Astrocyte (in vitro differentiated cells and primary cell): ENCODE results near the gene BRIX1. TPM values are rescaled to one million over a fixed set of nuclear protein-coding genes. Genes with fewer than 3 reads are reported as not detected.

Experiments
- DNase-seq: peaks from one replicate; pipeline ENCODE4 v3.0.0-alpha.2; 2010; ENCODE audit warnings: low read depth
- FAIRE-seq: peaks from 2 replicates; lab custom pipeline; 2011; peaks lifted over from hg19 to GRCh38; lab: Jason Lieb, UNC
- H2AFZ ChIP-seq: 2 replicates; pipeline ENCODE4 v1.6.0; 2012; ENCODE audit warnings: low read depth, low read length, inconsistent platforms
- H3K27ac ChIP-seq: 2 replicates; pipeline ENCODE4 v1.5.1; 2011; ENCODE audit warnings: low read depth, low read length, inconsistent platforms
- H3K27me3 ChIP-seq: 2 replicates; pipeline ENCODE4 v1.6.0; 2011; ENCODE audit warnings: low read length, inconsistent platforms; ENCODE audit not compliant: insufficient read depth
- H3K36me3 ChIP-seq: 2 replicates; pipeline ENCODE4 v1.5.1; 2011; ENCODE audit warnings: low read length, inconsistent platforms; ENCODE audit not compliant: insufficient read depth
- H3K4me1 ChIP-seq: 2 replicates; pipeline ENCODE4 v1.5.1; 2011; ENCODE audit warnings: low read length, inconsistent platforms; ENCODE audit not compliant: insufficient read depth
- H3K4me2 ChIP-seq: 2 replicates; pipeline ENCODE4 v1.6.0; 2012; ENCODE audit warnings: low read length, inconsistent platforms
- H3K4me3 ChIP-seq: 2 replicates; pipeline ENCODE4 v1.5.1; 2011; ENCODE audit warnings: low read depth, mild to moderate bottlenecking, low read length, inconsistent platforms; ENCODE audit not compliant: insufficient read depth
- H3K79me2 ChIP-seq: 2 replicates; pipeline ENCODE4 v1.6.0; 2012; ENCODE audit warnings: mild to moderate bottlenecking, low read length, inconsistent platforms; ENCODE audit not compliant: insufficient read depth
- H3K9ac ChIP-seq: 2 replicates; pipeline ENCODE4 v1.6.0; 2012; ENCODE audit warnings: mild to moderate bottlenecking, low read length, inconsistent platforms
- H3K9me3 ChIP-seq: 2 replicates; pipeline ENCODE4 v1.5.1; 2012; ENCODE audit warnings: low read depth, mild to moderate bottlenecking, low read length, inconsistent platforms; ENCODE audit not compliant: insufficient read depth
- H4K20me1 ChIP-seq: 2 replicates; pipeline ENCODE4 v1.6.0; 2012; ENCODE audit warnings: low read length, inconsistent platforms; ENCODE audit not compliant: insufficient read depth
- H3K27ac Mint-ChIP-seq: one replicate; pipeline ENCODE4 v1.8.0; 2021; ENCODE audit warnings: mild to moderate bottlenecking, mixed read lengths; ENCODE audit not compliant: unreplicated experiment
- H3K27me3 Mint-ChIP-seq: one replicate; pipeline ENCODE4 v1.8.0; 2021; ENCODE audit warnings: low read depth, mixed read lengths; ENCODE audit not compliant: unreplicated experiment
- H3K36me3 Mint-ChIP-seq: one replicate; pipeline ENCODE4 v1.8.0; 2021; ENCODE audit warnings: low read depth, mixed read lengths; ENCODE audit not compliant: unreplicated experiment
- H3K4me1 Mint-ChIP-seq: one replicate; pipeline ENCODE4 v1.8.0; 2021; ENCODE audit warnings: low read depth, mixed read lengths; ENCODE audit not compliant: unreplicated experiment
- H3K4me3 Mint-ChIP-seq: one replicate; pipeline ENCODE4 v1.8.0; 2021; ENCODE audit warnings: mild to moderate bottlenecking, moderate library complexity, mixed read lengths; ENCODE audit not compliant: unreplicated experiment
- H3K9me3 Mint-ChIP-seq: one replicate; pipeline ENCODE4 v1.8.0; 2021; ENCODE audit warnings: mild to moderate bottlenecking, mixed read lengths; ENCODE audit not compliant: unreplicated experiment
- CTCF ChIP-seq: IDR thresholded peaks from 2 replicates; pipeline ENCODE4 v1.5.1; 2011; ENCODE audit warnings: low read depth, mild to moderate bottlenecking, inconsistent platforms, low read length, moderate library complexity; ENCODE audit not compliant: insufficient read depth
- EZH2 ChIP-seq: IDR thresholded peaks from 2 replicates; pipeline ENCODE4 v1.6.1; 2012; ENCODE audit warnings: mild to moderate bottlenecking, low read length, inconsistent platforms; ENCODE audit not compliant: insufficient read depth
- total RNA-seq: library from RNA; stranded (reverse); gene quantifications from 2 replicates; pipeline ENCODE4 v1.2.1, GENCODE V29; 2021

BRIX1 gene
- total RNA-seq, 1 donor from 2014 or later: 28.6 TPM

DNA sequence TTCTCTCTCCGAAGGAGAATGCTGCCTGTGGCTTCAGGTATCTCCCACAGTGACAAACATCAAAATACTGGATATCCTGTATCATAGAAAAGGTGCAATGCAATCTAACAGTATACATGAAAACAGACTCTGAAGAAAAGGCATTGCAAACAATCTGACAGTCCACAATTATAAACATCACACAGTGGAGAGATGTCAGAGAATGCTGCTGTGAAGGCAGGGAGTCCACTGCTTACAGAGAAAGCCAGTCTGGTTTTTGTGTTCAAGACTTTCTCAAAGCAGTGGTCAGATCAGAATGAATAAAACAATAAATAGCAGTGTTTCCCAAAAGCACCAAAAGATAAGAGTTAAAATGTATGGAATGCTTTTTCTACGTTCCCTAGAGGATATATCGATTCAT, 47.9 kb upstream of the BRIX1 start:
- DNase-seq (no peak), FAIRE-seq (no peak)
- Mint-ChIP-seq H3K4me1 (no peaks in the 10 kb centered on the region), H3K36me3 (peaks cover 2% of the 10 kb centered on the region), H3K27ac (no peak overlapping the region), H3K4me3 (no peak overlapping the region), H3K9me3 (no peaks in the 10 kb centered on the region), H3K27me3 (no peaks in the 10 kb centered on the region)
- no peak for TF ChIP-seq CTCF
- TF ChIP-seq EZH2: no peak
- no peak overlapping the region for H3K4me2 ChIP-seq
- no peak overlapping the region for H3K27ac ChIP-seq
- no peak overlapping the region for H3K4me3 ChIP-seq
- H3K36me3 ChIP-seq: no peaks in the 10 kb centered on the region
- no peak overlapping the region for H2AFZ ChIP-seq
- H3K9ac ChIP-seq: no peak overlapping the region
- H3K79me2 ChIP-seq: no peaks in the 10 kb centered on the region
- H3K4me1 ChIP-seq: no peaks in the 10 kb centered on the region
- H4K20me1 ChIP-seq: no peaks in the 10 kb centered on the region
- H3K27me3 ChIP-seq: no peaks in the 10 kb centered on the region
- no peaks in the 10 kb centered on the region for H3K9me3 ChIP-seq

GRCh38 chr5:34868791-34869190, 46.7 kb upstream of the BRIX1 start:
- H3K4me2 ChIP-seq: no peak overlapping the region
- H3K27ac Mint-ChIP-seq: no peak overlapping the region

More at GRCh38 chr5:34868791-34869190, 46.7 kb upstream of the BRIX1 start:
- Histone ChIP-seq H3K4me3 (no peak overlapping the region), H3K79me2 (no peaks in the 10 kb centered on the region), H3K4me1 (no peaks in the 10 kb centered on the region), H3K27ac (no peak overlapping the region), H2AFZ (no peak overlapping the region), H4K20me1 (no peaks in the 10 kb centered on the region), H3K27me3 (no peaks in the 10 kb centered on the region), H3K9ac (no peak overlapping the region), H3K36me3 (no peaks in the 10 kb centered on the region), H3K9me3 (no peaks in the 10 kb centered on the region)
- DNase-seq (no peak), FAIRE-seq (no peak)
- Mint-ChIP-seq H3K9me3 (no peaks in the 10 kb centered on the region), H3K4me1 (no peaks in the 10 kb centered on the region), H3K4me3 (no peak overlapping the region), H3K27me3 (no peaks in the 10 kb centered on the region), H3K36me3 (no peaks in the 10 kb centered on the region)
- TF ChIP-seq EZH2 (no peak), CTCF (no peak)
